Measurements from ENCODE around the gene MALT1.
"Not testable (repeated sequence)": the region's sequence is repeated elsewhere in the genome, so short reads cannot be mapped to it uniquely, and the experiment has no call there.

MALT1 gene, protein sequence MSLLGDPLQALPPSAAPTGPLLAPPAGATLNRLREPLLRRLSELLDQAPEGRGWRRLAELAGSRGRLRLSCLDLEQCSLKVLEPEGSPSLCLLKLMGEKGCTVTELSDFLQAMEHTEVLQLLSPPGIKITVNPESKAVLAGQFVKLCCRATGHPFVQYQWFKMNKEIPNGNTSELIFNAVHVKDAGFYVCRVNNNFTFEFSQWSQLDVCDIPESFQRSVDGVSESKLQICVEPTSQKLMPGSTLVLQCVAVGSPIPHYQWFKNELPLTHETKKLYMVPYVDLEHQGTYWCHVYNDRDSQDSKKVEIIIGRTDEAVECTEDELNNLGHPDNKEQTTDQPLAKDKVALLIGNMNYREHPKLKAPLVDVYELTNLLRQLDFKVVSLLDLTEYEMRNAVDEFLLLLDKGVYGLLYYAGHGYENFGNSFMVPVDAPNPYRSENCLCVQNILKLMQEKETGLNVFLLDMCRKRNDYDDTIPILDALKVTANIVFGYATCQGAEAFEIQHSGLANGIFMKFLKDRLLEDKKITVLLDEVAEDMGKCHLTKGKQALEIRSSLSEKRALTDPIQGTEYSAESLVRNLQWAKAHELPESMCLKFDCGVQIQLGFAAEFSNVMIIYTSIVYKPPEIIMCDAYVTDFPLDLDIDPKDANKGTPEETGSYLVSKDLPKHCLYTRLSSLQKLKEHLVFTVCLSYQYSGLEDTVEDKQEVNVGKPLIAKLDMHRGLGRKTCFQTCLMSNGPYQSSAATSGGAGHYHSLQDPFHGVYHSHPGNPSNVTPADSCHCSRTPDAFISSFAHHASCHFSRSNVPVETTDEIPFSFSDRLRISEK

DNA sequence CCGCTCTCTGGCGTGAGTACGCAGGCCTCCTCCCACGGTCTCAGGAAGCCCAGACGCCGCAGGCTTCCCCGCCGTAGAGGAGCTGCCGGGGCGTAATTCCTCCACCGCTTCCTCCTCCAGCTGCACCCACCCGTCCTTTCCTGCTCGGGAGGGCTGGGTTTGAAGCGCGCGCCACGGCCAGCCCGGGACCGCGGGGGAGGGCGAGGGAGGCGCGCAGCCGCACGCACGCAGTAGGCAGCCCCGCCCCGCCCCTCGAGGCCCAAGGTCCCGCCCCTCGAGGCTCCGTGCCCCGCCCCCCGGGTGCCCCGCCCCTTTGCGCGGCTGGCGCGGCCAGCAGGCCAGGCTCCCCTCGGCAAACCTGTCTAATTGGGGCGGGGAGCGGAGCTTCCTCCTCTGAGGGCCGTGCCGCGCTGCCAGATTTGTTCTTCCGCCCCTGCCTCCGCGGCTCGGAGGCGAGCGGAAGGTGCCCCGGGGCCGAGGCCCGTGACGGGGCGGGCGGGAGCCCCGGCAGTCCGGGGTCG lies at the start of gene MALT1:
Gene MALT1 (plus strand): TSS at position 355 of the 521 bp plus-strand sequence. CDS start 179 bp downstream, outside the sequence.
- DNase-seq, result peak; percentile 89 to 100 (median 98)

DNA sequence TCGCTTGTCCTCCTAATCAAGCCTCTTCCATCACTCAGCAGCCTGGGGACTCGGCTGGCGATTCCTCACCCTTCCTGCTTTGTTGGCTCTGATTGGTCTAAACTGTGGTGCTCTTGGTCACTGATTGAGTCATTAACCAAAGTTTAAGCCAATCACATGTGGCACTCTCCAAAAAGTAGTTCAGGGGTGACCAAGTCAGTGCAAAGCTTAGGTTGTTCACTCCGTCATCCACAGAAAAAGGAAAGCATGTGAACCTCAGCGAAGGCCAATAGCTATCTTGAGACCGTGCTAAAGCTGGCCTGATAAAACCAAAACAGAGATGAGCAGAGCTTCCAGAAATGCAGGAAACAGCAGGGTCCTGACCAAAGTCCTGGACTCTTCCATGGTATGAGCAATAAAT lies 47.3 kb upstream of the MALT1 start:
- DNase-seq, result no peak

- no peak for DNase-seq
Measured at GRCh38 chr18:58625839-58626238, 45.4 kb upstream of the MALT1 start.

- no peak for DNase-seq
Measured at GRCh38 chr18:58630071-58630470, 41.2 kb upstream of the MALT1 start.

- DNase-seq, result no peak
Measured at GRCh38 chr18:58631301-58631700, 40.0 kb upstream of the MALT1 start.

DNA sequence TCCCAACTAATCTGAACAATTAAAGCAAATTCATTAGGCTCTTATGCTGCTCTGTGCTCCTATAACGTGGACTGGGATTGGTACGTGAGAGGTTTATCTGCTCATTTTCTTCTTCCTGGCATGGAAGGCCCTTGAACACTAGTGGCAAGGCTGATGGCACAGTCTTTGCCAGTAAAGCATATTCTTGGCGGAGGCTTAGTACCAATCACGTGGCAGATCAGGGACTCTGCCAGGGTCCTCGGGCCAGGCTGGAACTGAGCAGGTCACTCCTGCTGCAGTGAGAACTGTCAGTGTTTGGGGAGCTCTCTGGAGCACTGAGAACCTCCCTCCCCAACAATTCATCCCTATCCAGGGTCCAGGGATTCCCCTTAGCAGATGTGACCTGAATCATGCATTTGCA lies 38.7 kb upstream of the MALT1 start:
- no peak for DNase-seq

GRCh38 chr18:58633874-58634273 lies 37.4 kb upstream of the MALT1 start:
- no peak for DNase-seq

DNA sequence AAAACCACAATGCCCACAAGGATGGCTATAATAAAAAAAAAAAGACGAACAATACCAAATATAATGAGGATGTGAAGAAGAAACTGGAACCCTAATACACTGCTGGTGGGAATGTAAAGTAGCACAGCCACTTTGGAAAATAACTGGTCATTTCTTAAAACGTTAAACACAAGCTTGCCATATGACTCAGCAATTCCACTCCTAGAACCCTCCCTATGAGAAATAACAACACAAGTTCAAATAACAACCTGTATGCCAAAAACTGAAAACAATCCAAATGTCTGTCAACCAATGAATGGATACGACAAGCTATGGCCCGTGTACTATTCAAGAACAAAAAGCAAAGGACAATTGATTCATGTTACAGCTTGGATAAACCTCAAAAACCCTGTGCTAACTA lies 35.4 kb upstream of the MALT1 start:
- no peak for DNase-seq

DNA sequence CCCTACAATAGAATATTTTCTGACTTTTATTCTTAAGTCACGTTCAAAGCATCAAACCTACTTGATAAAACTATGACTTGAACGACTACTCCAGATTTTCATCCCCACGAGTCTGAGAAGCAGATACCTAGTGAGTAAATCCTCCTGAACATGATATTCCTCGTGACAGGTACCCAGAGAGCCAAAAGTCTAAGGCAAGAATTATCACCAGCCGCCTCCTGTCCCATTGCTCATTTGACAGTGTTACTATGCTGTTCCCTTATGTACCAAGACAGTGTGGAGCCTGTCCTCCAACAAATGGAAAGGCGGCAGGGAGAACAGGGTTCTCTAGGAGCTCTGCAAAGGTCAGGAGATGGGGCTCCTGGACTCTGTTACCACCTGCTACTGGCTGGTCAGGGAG lies 34.1 kb upstream of the MALT1 start:
- DNase-seq, result no peak

GRCh38 chr18:58637946-58638345 lies 33.3 kb upstream of the MALT1 start:
- no peak for DNase-seq

- no peak for DNase-seq
Measured at GRCh38 chr18:58638441-58638840, 32.8 kb upstream of the MALT1 start.

DNA sequence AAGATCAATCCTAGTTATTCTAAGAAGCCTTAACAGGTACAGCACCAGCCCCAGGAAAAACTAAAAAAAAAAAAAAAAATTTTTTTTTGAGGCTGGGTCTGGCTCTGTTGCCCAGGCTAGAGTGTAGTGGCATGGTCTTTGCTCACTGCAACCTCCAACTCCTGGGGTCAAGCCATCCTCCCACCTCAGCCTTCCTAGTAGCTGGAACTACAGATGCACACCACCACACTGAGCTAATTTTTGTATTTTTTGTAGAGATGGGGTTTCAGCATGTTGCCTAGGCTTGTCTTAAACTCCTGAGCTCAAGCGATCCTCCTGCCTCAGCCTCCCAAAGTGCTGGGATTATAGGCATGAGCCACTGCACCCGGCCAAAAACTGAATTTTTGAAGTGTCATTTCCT lies 32.0 kb upstream of the MALT1 start:
- no peak for DNase-seq

DNA sequence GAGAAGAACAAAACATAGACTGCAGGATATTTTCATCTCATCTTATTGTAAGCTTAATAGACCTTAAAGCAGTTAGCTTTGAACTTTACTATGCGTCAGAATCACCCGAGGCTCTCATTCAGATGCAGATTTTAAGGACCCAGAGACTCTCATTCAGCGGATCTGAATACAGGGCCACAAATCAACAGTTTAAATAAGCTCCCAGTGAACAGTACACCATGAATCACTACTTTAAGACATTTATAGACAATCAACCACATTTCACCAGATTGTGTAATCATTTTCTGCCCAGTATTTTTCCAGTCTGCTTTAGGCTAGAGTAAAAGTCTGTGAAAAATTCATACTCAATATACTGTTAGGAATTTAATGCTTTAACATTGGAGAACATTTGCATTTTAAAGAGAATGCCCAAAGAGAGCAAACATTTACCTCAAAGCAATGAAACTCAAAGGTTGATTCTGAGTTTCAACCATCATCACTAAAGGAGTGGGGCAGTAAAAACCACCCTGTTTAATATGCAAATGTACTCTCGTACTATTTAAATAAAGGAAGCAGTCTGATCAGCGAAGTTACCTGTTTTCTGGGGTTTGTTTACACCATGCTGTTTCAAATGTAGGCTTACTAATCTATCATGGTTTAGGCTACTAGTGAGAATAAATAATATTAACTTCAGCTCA lies 31.4 kb upstream of the MALT1 start:
- no peak for DNase-seq

- DNase-seq, result peak in 1 of 3 experiments; percentile 27
Measured at GRCh38 chr18:58640428-58640805, 30.8 kb upstream of the MALT1 start.

- DNase-seq, result no peak
Measured at GRCh38 chr18:58640891-58641610, 30.2 kb upstream of the MALT1 start.

DNA sequence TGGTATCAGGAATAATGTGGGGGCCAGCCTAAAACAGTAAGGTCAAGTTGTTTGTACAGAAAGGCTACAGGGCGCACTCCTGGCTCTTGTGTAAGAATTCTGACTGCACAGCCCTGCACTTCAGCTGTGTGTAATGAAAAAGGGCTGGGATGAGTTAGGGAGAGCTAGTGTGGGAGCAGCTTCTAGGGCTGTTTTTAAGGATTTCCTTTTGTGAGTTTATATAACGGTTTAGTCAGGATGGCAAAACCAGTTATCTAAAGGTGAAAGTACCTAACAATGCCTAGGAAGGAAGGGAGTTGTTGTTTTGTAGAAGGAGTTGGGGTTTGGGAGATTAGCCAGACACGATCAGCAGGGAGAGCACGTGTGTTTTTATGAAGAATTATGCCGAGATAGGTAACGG lies 27.7 kb upstream of the MALT1 start:
- not testable (repeated sequence) for DNase-seq

DNA sequence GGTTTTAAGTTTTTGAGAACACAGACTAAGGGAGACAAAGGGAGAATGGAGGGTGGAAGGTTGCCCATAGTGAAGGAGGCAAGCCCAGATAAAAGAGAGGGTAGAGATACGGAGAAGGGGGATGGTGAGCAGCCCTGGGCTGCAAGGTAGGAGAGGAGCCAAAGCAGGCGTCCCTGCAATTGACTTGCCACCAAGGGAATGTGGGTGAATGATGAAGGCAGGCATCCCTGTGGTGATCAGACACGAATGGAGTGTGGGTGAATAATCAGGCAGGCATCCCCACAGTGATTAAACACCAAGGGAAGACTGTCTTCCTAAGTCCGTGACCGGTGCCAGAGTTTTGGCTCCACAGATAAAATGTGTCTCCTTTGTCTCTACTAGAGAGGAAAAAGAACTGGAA lies 25.9 kb upstream of the MALT1 start:
- no peak for DNase-seq

DNA sequence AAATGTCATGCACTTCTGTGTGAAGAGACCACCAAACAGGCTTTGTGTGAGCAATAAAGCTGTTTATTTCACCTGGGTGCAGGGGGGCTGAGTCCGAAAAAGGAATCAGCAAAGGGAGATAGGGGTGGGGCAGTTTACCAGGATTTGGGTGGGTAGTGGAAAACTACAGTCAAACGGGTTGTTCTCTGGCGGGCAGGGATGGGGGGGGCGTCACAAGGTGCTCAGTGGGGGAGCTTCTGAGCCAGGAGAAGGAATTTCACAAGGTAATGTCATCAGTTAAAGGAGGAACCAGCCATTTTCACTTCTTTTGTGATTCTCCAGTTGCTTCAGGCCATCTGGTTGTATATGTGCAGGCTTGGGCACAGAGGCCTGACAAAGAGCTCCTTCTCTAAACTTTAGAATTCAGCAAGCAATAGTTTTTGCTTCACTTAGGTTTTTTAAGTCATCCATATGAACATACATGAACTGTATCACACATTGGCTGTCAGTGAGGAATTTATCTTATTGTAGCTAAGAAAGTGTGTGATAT lies 24.9 kb upstream of the MALT1 start:
- no peak for DNase-seq

DNA sequence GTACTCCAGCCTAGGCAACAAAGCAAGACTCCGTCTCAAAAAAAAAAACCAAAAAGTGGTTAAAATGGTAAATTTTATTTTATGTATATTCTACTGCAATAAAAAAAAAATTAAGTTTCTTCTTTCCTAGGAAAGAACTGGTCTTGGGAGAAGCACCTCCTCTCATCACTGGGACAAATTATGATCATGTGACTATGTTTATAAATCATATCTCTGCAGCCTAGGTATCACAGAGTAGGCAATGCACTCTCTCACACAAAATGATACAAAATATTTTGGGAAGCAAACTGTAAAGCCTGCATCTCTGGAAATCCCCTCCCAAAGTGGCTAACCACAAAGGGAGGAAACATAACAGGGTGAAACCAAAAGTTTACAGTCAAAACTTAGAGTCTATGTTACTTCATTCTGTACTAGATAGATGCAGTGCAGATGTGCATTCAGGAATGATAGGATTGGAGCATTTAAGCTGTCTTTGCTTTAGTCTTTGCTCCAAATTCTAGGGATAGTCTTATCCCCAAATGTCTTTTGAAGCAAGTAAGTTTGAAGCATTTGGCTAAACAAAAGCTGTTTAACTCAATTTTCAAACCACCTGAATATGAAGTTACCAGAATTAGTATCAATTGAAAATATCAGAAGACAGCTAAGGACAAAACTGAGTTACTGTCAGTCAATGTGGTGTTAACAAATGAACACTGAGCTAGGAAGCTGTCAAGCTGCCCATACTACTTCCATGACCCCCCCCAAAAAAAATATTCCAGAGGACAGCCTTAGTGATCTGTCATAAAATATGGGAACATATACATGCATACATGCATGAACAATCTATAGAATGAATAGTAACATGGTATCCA lies 21.1 kb upstream of the MALT1 start:
- no peak for DNase-seq

GRCh38 chr18:58650830-58651229 lies 20.4 kb upstream of the MALT1 start:
- DNase-seq, result not testable (repeated sequence)

GRCh38 chr18:58653144-58653722 lies 18.0 kb upstream of the MALT1 start:
- not testable (repeated sequence) for DNase-seq
